Left lung (tissue), 10 donors: ENCODE measurements around the gene SNX25. TPM values are rescaled to one million over a fixed set of nuclear protein-coding genes. Genes with fewer than 3 reads are reported as not detected.

Source experiments
- ATAC-seq: fragments of 200-7000 bp; cut with Tn5 transposase; one replicate; pipeline ENCODE4 v1.9.1; 2020; ENCODE audit warnings: moderate library complexity
- DNase-seq, 4 donors: peaks; one replicate each; pipeline ENCODE4 v3.0.0-alpha.2; 2013 to 2020
- H3K27ac ChIP-seq, 2 donors: fragments of 200-600 bp; sonication (generic) in 1 of 2; one replicate each; pipeline versions ENCODE4 v1.5.0 to v1.8.0; 2020 to 2021
- H3K27me3 ChIP-seq, 2 donors: fragments of 200-600 bp; sonication (generic) in 1 of 2; one replicate each; pipeline versions ENCODE4 v1.5.0 to v1.8.0; 2020 to 2021
- H3K36me3 ChIP-seq, 2 donors: fragments of 200-600 bp; sonication (generic) in 1 of 2; one replicate each; pipeline versions ENCODE4 v1.5.0 to v1.8.0; 2020 to 2021
- H3K4me1 ChIP-seq, 2 donors: fragments of 200-600 bp; one replicate each; pipeline ENCODE4 v1.8.0; 2021
- H3K4me3 ChIP-seq, 2 donors: fragments of 200-600 bp; sonication (generic) in 1 of 2; one replicate each; pipeline versions ENCODE4 v1.5.0 to v1.8.0; 2020 to 2021; ENCODE audit warnings: mild to moderate bottlenecking in 1 of 2
- H3K9me3 ChIP-seq, 2 donors: fragments of 200-600 bp; sonication (generic) in 1 of 2; one replicate each; pipeline versions ENCODE4 v1.5.0 to v1.8.0; 2020 to 2021
- CTCF ChIP-seq, 2 donors: fragments of 200-600 bp; sonication (generic) in 1 of 2; IDR thresholded peaks; one replicate each; pipeline versions ENCODE4 v1.5.0 to v1.8.0; 2021; ENCODE audit warnings: antibody characterized with exemption in 2 of 2
- intact Hi-C, 2 donors: fragments of 100-400 bp; cut with DNase I; formaldehyde crosslinking; loops; one replicate each; pipeline versions ENCODE4 v1.11.2 to v1.14.2; 2022
- polyA plus RNA-seq, 6 donors: library from polyadenylated mRNA; unstranded; fragments of 120-200 nt; gene quantifications; one replicate each; pipeline ENCODE4 v1.2.1, GENCODE V29; 2013; ENCODE audit not compliant: insufficient read length in 6 of 6
- total RNA-seq, 2 donors: library from RNA; stranded (reverse); fragmentation: NEBNext Ultra II Directional; extraction: Animal tissue kit (Norgen Biotek cat#: 25700); gene quantifications; one replicate each; pipeline ENCODE4 v1.2.1, GENCODE V29; 2021
- donor health status: DM: no; HTN: yes; CAD: no.
- donor health status: DM: no; HTN: no; CAD: no.

The SNX25 gene
- total and polyA plus RNA-seq, 8 donors = 15.5 to 122 (median 18.9) TPM

- H3K27me3 ChIP-seq = no peaks in the 10 kb centered on the region
- H3K27ac ChIP-seq = peak overlapping the region; percentile 20 to 58
- ATAC-seq = peak; percentile 17
- peaks cover 5 to 14% of the 10 kb centered on the region in 2 donors for H3K4me1 ChIP-seq
- no peak for DNase-seq
- H3K9me3 ChIP-seq = no peaks in the 10 kb centered on the region
- no peak overlapping the region for H3K4me3 ChIP-seq
- intact Hi-C loops = no loop called here
- TF ChIP-seq CTCF (IDR thresholded peaks at IDR 0.05) = no peak
- peaks cover 0 to 15% of the 10 kb centered on the region in 2 donors for H3K36me3 ChIP-seq
Measured at GRCh38 chr4:185287031-185287430, 77.6 kb downstream of the SNX25 start.

- intact Hi-C loops = no loop called here
- DNase-seq (no peak), ATAC-seq (peak; percentile 60)
- no peak for TF ChIP-seq CTCF (IDR thresholded peaks at IDR 0.05)
- peaks cover 0 to 14% of the 10 kb centered on the region in 2 donors for H3K4me1 ChIP-seq
- H3K27ac ChIP-seq = peak overlapping the region in 1 of 2 donors; percentile 58
- H3K36me3 ChIP-seq = peaks cover 0 to 33% of the 10 kb centered on the region in 2 donors
- H3K4me3 ChIP-seq = no peak overlapping the region
- no peaks in the 10 kb centered on the region for H3K27me3 ChIP-seq
- no peaks in the 10 kb centered on the region for H3K9me3 ChIP-seq
Measured at GRCh38 chr4:185290018-185290607, 80.7 kb downstream of the SNX25 start.

GRCh38 chr4:185290656-185291055 lies 81.3 kb downstream of the SNX25 start:
- intact Hi-C loops = no loop called here
- TF ChIP-seq CTCF (IDR thresholded peaks at IDR 0.05) = no peak
- H3K4me3 ChIP-seq = no peak overlapping the region

GRCh38 chr4:185293202-185293601 lies 83.8 kb downstream of the SNX25 start:
- intact Hi-C loops = no loop called here

More at GRCh38 chr4:185290656-185291055, 81.3 kb downstream of the SNX25 start:
- Histone ChIP-seq H3K27me3 (no peaks in the 10 kb centered on the region), H3K4me1 (peaks cover 0 to 14% of the 10 kb centered on the region in 2 donors), H3K9me3 (no peaks in the 10 kb centered on the region), H3K27ac (peak overlapping the region in 1 of 2 donors; percentile 58), H3K36me3 (peaks cover 0 to 33% of the 10 kb centered on the region in 2 donors)
- ATAC-seq (no peak), DNase-seq (no peak)

More at GRCh38 chr4:185293202-185293601, 83.8 kb downstream of the SNX25 start:
- Histone ChIP-seq H3K27me3 (no peaks in the 10 kb centered on the region), H3K9me3 (no peaks in the 10 kb centered on the region), H3K4me3 (no peak overlapping the region), H3K27ac (no peak overlapping the region), H3K36me3 (peaks cover 0 to 33% of the 10 kb centered on the region in 2 donors), H3K4me1 (peaks cover 0 to 5% of the 10 kb centered on the region in 2 donors)
- ATAC-seq (no peak), DNase-seq (no peak)
- no peak for TF ChIP-seq CTCF (IDR thresholded peaks at IDR 0.05)
